ENCODE data around the gene ATP8B4. TPM values are rescaled to one million over a fixed set of nuclear protein-coding genes. Genes with fewer than 3 reads are reported as not detected.

Gene ATP8B4
- total and polyA plus RNA-seq, 10 of the 15 experiments (the other 5 are each of a cell fraction or from before 2014, with no cell fraction given) = 0.02 to 0.94 (median 0.19) TPM

- no peak overlapping the region for H2AFZ ChIP-seq (ENCODE audit: control insufficient read depth, low read depth, low read length)
- no peak overlapping the region for H3K4me2 ChIP-seq (ENCODE audit: control insufficient read depth, insufficient read depth)
- ATAC-seq (no peak), FAIRE-seq (no peak), DNase-seq (ENCODE audit: low read depth, low spot score) (no peak)
- H3K27ac ChIP-seq (ENCODE audit: control insufficient read depth, insufficient read depth) = no peak overlapping the region
- ChIA-PET CTCF (interaction anchor here (0.6 to 1.3 kb wide), 8 partner anchors 19 to 982 kb away, joined by 3 to 9 read pairs (median 3); no protein-coding TSS in a partner anchor), SMC1A (ENCODE audit: uncharacterized antibody, unreplicated experiment) (interaction anchor here (0.7 to 1.5 kb wide), 3 partner anchors 67 to 893 kb away, joined by 3 read pairs; no protein-coding TSS in a partner anchor), RAD21 (ENCODE audit: unreplicated experiment) (interaction anchor here (1.1 kb wide), 1 partner anchor 896 kb away, joined by 4 read pairs; no protein-coding TSS in a partner anchor), POLR2A (no interaction called here)
- H4K20me1 ChIP-seq (ENCODE audit: control insufficient read depth, insufficient read depth) = no peaks in the 10 kb centered on the region
- no peaks in the 10 kb centered on the region; the same call in 2 of the 3 replicates for H3K9me3 ChIP-seq (replicated peaks; ENCODE audit: control insufficient read depth, insufficient read depth, low read length)
- H3K9ac ChIP-seq (ENCODE audit: control insufficient read depth, insufficient read depth, low read length) = no peak overlapping the region
- H3K4me3 ChIP-seq = no peak overlapping the region
- 16% methylated on average over 2 of the region's 2 CpGs for WGBS (ENCODE audit: insufficient coverage, insufficient replicate concordance, low lambda C conversion rate, missing lambda C conversion rate)
- TF ChIP-seq EZH2 (IDR thresholded peaks at IDR 0.05; ENCODE audit: borderline replicate concordance, control insufficient read depth, low read depth, low read length) (no peak), ZNF384 (IDR thresholded peaks at IDR 0.05; ENCODE audit: borderline replicate concordance, low read depth, low read length) (no peak), PKNOX1 (IDR thresholded peaks at IDR 0.05) (no peak), ZNF24 (IDR thresholded peaks at IDR 0.05) (no peak), STAT3 (IDR thresholded peaks at IDR 0.05; ENCODE audit: low read depth, low read length) (no peak), ZBTB4 (CRISPR knock-in tag; IDR thresholded peaks at IDR 0.05) (no peak)
- no peaks in the 10 kb centered on the region for H3K79me2 ChIP-seq (ENCODE audit: control insufficient read depth, insufficient read depth, low read length)
- no peaks in the 10 kb centered on the region for H3K4me1 ChIP-seq (ENCODE audit: control insufficient read depth, insufficient read depth, low read length)
- in situ Hi-C loops (cut with MboI) = no loop called here
- BruUV-seq (replicated peaks) = no TSS peak
- H3K27me3 ChIP-seq (replicated peaks in 1 of 2; ENCODE audit: control insufficient read depth in 2 of 2, insufficient read depth in 2 of 2, low read length in 1 of 2) = peaks cover 0 to 2% of the 10 kb centered on the region in 2 experiments; a peak in 2 of 4 replicates
- no peaks in the 10 kb centered on the region for H3K36me3 ChIP-seq (ENCODE audit: control insufficient read depth in 2 of 2, insufficient read depth in 2 of 2, low read length in 1 of 2)
- intact Hi-C loops (cut with micrococcal nuclease; ENCODE audit: unreplicated experiment) = no loop called here
Measured at GRCh38 chr15:50137893-50138292, 18.9 kb upstream of the ATP8B4 start.

Data from GM12878 (cell line).